ENCODE measurements around the gene C19orf25. TPM values are rescaled to one million over a fixed set of nuclear protein-coding genes. Genes with fewer than 3 reads are reported as not detected.

C19orf25 gene
- total RNA-seq, 1 donor from 2014 or later = 17.5 TPM

DNA sequence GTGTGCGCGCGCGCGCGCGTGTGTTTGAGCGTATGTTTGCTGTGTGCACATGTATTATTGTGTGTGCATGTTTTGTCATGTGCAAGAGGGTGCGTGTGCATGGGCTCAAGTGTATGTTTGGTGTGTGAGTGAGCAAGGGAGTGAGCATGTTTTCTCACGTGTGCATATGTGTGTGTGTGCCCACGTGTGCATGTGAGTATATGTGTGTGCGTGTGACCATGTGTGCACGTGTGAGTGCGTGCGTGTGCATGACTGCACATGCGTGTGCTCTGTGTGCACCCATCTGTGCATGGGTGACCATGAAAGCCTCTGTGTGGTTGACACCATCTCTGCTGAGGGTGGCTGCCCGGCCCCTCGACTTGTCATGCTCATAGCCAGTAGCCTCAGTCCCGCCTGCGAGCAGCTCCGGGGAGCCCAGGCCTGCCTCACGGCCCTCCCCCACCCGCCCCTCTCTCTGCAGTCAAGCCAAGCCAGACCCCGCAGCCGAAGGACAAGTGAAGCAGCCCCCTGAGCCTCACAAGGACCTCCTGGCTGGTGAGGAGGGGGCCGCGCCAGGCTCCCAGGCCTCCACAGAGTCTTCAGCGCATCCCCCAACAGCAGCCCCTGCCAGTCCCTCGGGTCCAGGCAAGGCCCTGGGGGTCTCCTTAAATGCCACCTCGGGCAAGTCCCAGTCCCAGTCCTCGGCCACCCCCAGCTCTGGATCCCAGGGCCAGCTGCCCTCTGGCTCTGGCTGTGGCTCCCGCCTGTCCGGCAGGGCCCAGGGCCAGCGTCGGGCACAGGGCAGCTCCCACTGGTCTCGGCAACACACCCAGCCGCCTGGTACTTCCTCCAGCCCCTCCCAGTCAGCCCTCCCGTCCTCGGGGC is 17.9 kb upstream of the C19orf25 start:
- DNase-seq (ENCODE audit: low read depth, low spot score) = no peak

DNA sequence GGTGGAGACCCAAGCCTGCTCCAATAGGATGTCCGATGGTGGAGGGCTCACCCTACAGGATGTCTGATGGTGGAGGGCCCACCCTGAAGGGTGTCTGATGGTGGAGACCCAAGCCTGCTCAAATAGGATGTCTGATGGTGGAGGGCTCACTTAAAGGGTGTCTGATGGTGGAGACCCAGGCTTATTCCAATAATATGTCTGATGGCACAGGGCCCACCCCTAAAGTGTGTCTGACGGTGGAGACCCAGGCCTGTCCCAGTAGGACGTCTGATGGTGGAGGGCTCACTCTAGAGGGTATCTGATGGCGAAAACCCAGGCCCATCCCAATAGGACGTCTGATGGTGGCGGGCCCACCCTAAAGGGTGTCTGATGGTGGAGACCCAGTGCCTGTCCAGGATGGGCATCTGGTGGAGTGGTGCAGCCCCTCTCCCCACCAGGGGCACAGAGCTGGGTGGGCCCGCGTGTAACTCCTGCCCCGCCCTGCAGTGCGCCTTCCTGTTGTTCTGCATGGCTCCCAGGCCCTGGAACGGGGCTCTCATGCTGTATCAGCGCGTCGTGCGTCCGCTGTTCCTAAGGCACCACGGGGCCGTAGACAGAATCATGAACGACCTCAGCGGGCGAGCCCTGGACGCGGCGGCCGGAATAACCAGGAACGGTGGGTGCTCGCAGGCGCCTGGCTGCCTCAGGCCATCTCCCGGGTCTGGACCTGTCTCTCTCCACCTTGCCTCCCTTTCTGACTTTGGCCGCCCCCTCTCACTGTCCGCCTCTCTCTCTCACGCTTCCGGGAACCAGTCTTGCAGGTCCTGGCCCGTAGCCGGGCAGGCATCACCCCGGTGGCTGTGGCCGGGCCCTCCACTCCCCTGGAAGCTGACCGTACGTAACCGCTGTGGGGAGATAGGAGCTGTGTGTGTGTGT is 17.0 kb upstream of the C19orf25 start:
- DNase-seq (ENCODE audit: low read depth, low spot score) = no peak

DNA sequence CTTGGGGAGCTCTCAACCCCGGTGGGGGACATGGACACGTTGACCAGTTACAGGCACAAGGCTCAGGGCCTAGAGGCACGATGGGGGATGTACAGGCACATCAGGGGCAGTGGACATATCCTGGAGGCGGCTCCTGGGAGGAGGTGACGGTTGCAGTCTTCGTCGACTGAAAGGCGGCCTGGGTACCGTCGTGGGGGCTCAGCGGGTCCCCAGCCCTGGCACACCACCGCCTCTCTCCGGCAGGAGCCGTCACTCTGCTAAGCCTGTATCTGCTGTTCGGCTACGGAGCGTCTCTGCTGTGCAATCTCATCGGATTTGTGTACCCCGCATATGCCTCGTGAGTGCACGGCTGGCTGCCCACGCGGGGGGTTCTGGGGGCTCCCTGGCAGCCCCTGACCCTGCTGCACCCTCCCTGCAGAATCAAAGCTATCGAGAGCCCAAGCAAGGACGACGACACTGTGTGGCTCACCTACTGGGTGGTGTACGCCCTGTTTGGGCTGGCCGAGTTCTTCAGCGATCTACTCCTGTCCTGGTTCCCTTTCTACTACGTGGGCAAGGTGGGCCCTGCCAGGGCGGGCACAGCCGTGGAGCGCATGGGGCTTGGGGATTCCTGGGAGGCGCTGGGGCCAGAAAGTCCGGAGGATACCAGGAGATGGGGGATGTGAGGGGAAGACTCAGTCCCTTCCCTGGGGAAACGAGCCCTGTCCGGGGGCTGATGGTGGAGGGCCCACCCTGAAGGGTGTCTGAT is 16.2 kb upstream of the C19orf25 start:
- no peak for DNase-seq (ENCODE audit: low read depth, low spot score)

- no peak for DNase-seq (ENCODE audit: low read depth, low spot score)
These were observed 15.2 kb upstream of the C19orf25 start for GRCh38 chr19:1494115-1494815.

- no peak for DNase-seq (ENCODE audit: low read depth, low spot score)
These were observed 13.5 kb upstream of the C19orf25 start for GRCh38 chr19:1492474-1493006.

DNA sequence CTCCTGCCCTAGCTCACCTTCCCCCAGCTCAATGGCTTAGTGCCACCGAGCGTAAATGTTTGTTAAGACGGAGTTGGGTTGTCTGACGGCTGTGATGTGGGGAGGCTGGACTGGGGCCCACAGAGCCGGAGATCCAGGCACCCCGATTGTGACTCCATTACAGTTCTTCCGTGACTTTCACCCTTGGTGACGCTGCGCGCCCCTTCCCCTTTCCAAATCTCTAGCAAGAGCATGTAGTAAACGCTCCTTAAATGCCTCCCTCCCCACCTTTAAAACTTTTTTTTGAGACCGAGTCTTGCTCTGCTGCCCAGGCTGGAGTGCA is 12.8 kb upstream of the C19orf25 start:
- no peak for DNase-seq (ENCODE audit: low read depth, low spot score)

- DNase-seq (ENCODE audit: low read depth, low spot score) = no peak
These were observed 12.3 kb upstream of the C19orf25 start, which contains the start of gene REEP6 for GRCh38 chr19:1491114-1491848. Gene REEP6 (plus strand): TSS chr19:1491181. CDS start chr19:1491270, 89 bp downstream.

- DNase-seq (ENCODE audit: low read depth, low spot score) = peak; percentile 97
These were observed 11.5 kb upstream of the C19orf25 start, which contains the start of gene PCSK4 for GRCh38 chr19:1490311-1491113. Gene PCSK4 (minus strand): TSS chr19:1490350. CDS start chr19:1490346, 4 bp downstream.

GRCh38 chr19:1489463-1490310 is 10.7 kb upstream of the C19orf25 start:
- DNase-seq (ENCODE audit: low read depth, low spot score) = no peak

- DNase-seq (ENCODE audit: low read depth, low spot score) = no peak
These were observed 9.2 kb upstream of the C19orf25 start for GRCh38 chr19:1488282-1488601.

DNA sequence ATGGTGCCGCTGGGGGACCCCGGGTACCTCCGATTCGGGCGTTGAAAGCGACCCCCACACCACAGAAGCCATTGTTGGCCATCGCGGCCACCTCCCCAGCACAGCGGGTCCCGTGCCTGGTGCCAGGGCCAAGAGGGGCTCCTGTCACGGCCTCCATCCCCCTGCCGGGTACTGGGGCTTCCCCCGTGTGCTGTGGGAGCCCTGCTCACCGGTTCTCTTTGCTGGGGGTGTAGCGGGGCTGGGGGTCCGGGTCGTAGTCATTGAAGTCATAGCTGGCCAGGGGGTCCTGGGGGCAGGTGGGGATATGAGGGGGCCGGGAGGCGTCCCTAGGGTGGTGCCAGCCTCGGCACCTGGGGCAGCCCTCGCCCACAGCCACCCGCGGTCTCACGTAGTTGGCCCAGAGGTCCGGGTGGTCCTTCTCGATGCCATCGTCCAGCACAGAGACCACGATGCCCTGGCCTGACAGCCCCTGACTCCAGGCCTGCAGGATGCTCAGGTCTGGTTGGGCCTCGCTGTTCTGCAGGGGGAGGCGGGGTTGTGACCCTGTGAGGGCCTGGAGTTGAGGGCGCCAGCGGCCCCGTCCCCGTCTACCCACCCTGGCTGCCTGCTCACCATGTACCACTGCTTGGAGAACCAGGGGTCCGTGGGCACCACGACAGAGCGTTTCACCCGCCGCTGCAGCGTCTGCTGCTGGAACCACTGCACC is 8.7 kb upstream of the C19orf25 start:
- no peak for DNase-seq (ENCODE audit: low read depth, low spot score)

DNA sequence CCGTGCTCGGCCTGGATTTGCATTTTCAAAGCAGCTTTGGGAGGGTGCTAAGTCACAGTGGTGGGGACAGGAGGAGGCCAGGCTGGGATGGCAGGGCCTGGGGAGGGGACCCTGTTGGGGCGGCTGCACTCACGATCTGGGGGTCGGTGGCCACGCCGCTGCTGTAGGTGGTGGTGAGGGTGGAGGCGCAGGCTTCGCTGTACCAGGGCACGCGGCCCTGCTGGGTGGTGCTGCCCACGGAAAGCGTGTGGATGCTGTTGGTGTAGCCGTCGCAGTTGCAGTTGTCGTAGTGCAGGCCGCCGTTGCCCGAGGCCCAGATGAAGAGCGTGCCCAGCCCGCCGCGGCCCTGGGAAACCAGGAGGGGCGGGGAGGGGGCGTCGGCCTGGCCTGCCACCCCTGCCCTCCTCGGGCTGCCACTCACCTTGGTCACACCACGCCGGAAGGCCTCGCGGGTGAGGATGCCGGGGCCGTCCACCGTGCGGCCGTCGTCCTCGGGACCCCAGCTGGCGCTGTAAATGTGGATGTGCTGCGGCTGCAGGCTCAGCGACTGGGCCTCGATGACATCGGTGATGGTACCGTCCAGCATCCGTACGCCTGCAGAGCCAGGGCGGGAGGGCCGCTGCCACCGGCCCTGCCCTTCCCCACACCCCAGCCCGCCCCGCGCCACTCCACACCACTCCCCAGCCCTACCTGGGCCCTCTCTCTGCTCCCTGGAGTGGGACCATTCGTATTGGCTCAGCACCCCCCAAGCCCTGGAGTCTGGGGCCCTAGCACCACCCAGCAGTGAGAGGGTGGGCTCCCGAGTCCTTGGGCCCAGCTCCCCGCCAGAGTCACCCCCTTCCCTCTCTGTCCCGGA is 7.9 kb upstream of the C19orf25 start:
- DNase-seq (ENCODE audit: low read depth, low spot score) = no peak

- DNase-seq (ENCODE audit: low read depth, low spot score) = no peak
These were observed 5.0 kb upstream of the C19orf25 start for GRCh38 chr19:1483979-1484428.

- DNase-seq (ENCODE audit: low read depth, low spot score) = no peak
These were observed 4.3 kb upstream of the C19orf25 start for GRCh38 chr19:1483131-1483978.

DNA sequence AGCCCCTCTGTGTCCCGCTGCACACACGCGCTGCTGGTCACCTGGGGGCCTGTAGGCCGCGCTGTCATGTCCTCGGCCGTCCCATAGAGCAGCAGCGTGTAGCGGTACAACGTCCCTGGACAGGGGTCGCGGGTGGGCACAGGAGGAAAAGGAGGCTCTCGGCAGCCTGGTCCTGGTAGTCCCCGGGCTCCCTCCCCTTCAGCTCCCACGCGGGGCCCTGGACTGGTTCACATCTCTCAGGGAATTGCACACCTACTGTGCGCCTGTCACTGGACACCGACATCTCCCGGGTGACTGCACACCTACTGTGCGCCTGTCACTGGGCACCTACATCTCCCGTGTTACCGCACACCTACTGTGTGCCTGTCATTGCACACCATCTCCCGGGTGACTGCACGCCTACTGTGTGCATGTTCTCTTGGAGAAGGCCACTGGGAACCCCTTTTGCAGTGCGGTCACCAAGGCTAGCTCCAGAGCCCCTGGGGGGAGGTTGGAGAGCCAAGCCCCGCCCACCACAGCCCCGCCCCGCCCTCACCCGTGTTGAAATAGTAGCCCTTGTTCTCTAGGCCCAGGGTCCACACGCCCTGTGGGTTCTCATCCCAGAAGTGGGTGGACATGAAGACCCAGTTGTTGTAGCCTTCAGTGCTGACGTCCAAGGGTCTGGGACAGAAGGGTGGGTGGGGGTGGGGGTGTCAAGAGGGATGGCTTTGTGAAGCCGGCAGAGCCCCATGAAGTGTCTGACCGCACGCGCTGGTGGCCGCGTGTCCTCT is 3.5 kb upstream of the C19orf25 start:
- no peak for DNase-seq (ENCODE audit: low read depth, low spot score)

Measured in pulmonary artery endothelial cell (primary cell).